SH-SY5Y (cell line): ENCODE results near the gene CCR7.

ENCODE experiments used
- GATA2 ChIP-seq: IDR thresholded peaks from 2 replicates; pipeline ENCODE4 v1.6.1; 2011; ENCODE audit warnings: mild to moderate bottlenecking, low read depth, low read length
- GATA3 ChIP-seq: IDR thresholded peaks from 2 replicates; pipeline ENCODE4 v1.6.1; 2011; ENCODE audit warnings: low read depth, mild to moderate bottlenecking, low read length, moderate library complexity

DNA sequence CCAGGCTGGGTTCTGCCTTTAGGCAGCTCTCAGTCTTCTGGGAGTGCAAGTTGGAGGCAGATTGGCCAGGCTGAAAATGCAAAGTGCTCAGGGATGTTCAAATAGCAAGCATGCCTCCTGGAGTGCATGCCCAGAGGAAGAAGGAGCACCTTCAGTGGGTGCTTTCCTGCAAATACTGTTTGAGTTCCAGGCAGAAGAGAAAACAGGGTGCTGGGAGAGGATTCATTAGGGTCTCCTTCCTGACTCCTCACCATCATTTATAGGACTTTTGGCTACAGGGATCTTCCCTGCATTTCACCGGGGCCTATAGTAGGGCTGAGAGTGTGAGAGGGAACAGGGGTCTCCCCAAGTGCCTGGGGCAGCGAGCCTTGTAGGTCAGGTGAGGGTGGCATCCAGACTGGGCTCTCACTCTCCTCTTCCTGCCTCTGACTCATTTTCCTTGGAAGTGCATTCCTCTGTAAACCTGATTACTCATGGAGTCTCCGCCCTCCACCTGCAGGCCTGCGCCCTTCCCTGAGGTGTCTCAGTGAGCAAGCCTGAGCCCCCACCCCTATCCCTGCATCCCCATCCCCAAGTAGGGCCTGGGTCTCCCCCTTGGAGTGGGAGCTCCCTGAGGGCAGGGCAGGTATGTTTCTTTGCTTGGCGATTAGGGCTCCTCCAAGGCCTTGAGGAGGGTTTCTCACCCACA lies 46.7 kb downstream of the CCR7 start:
- TF ChIP-seq GATA2 = no peak
- no peak for TF ChIP-seq GATA3
